Activated naive CD8-positive, alpha-beta T cell (primary cell): ENCODE results near the gene KIAA1217.

Experiments
- H3K27ac Mint-ChIP-seq: one replicate; pipeline ENCODE4 v1.8.0; 2021; ENCODE audit warnings: mixed read lengths
- H3K27me3 Mint-ChIP-seq: one replicate; pipeline ENCODE4 v1.8.0; 2021; ENCODE audit warnings: mixed read lengths
- H3K36me3 Mint-ChIP-seq: one replicate; pipeline ENCODE4 v1.8.0; 2021; ENCODE audit warnings: mixed read lengths
- H3K4me1 Mint-ChIP-seq: one replicate; pipeline ENCODE4 v1.8.0; 2021; ENCODE audit warnings: low read depth, mixed read lengths
- H3K4me3 Mint-ChIP-seq: one replicate; pipeline ENCODE4 v1.8.0; 2021; ENCODE audit warnings: mild to moderate bottlenecking, mixed read lengths
- H3K9me3 Mint-ChIP-seq: one replicate; pipeline ENCODE4 v1.8.0; 2021; ENCODE audit warnings: low read depth, mixed read lengths

KIAA1217 gene

DNA sequence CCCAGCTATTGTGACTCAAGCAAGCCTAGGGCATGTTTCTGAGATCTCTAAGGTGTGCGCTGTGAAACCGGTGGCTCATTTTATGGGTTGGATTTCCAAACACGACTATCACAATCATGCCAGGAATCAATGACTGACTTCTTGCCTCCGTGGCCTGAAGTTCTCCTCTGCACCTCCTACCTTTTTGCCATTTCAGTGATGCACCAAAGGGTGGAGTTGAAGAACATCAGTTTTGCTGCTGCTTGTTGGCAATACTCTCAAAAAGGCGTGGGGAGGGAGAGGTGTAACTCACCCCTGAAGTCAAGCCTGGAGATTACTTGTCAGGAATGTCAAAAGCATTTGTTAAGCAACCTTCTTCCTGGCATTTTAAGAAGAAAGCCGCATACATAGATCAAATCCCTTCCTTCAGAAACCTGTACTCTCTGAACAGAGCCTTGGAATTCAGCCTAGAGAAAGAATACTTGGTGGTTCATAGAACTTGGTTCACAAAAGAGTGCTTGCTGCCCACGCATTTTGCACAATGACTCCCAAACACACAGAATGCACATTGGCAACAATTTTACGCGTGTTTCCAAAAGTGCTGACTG lies 41.0 kb downstream of the KIAA1217 start:
- Mint-ChIP-seq H3K36me3 (no peaks in the 10 kb centered on the region), H3K4me1 (no peaks in the 10 kb centered on the region), H3K27ac (no peak overlapping the region), H3K9me3 (no peaks in the 10 kb centered on the region), H3K4me3 (no peak overlapping the region), H3K27me3 (peaks cover 1% of the 10 kb centered on the region)

DNA sequence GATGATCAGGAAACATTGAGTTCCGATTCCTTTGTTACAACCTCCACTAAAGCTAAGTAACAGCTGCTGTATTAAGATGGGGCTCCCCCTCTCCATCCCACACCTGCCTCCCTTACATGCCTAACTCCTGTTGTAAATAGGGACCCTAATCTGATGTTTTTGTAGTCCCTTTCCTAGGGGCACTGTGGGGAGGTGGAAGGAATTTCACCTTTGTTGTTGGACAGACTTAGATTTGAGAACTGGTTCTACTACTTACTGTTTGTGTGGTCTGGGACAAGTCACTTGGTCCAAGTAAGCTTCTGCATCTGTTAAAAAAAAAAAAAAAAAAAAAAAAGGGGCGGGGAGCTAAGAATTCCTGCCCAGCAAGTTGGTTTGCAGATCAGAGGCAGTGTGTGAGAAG lies 42.6 kb downstream of the KIAA1217 start:
- Mint-ChIP-seq H3K4me3 (no peak overlapping the region), H3K36me3 (no peaks in the 10 kb centered on the region), H3K9me3 (no peaks in the 10 kb centered on the region), H3K27me3 (no peaks in the 10 kb centered on the region), H3K4me1 (no peaks in the 10 kb centered on the region), H3K27ac (no peak overlapping the region)

DNA sequence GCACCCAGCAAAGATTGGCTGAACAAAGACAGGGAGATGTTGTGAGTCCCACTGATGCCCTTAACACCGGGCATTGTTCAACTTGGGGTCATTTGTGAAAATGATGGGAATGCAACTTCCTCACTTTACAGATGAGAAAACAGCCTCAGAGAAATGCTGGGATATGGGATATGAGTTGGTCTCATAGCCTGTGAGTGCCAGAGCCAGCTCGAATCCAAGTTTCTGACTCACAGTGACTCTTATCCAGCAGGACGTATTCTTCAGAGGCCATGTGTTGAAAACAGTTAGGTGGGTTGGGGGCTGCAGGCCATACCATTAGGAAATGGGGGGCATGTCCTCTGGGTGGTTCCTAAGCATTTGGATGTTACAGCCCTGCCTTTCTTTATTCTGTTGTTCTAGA lies 45.2 kb downstream of the KIAA1217 start:
- no peak overlapping the region for H3K4me3 Mint-ChIP-seq
- H3K27ac Mint-ChIP-seq = no peak overlapping the region
- H3K27me3 Mint-ChIP-seq = no peaks in the 10 kb centered on the region
- no peaks in the 10 kb centered on the region for H3K36me3 Mint-ChIP-seq
- H3K9me3 Mint-ChIP-seq = no peaks in the 10 kb centered on the region
- no peaks in the 10 kb centered on the region for H3K4me1 Mint-ChIP-seq

DNA sequence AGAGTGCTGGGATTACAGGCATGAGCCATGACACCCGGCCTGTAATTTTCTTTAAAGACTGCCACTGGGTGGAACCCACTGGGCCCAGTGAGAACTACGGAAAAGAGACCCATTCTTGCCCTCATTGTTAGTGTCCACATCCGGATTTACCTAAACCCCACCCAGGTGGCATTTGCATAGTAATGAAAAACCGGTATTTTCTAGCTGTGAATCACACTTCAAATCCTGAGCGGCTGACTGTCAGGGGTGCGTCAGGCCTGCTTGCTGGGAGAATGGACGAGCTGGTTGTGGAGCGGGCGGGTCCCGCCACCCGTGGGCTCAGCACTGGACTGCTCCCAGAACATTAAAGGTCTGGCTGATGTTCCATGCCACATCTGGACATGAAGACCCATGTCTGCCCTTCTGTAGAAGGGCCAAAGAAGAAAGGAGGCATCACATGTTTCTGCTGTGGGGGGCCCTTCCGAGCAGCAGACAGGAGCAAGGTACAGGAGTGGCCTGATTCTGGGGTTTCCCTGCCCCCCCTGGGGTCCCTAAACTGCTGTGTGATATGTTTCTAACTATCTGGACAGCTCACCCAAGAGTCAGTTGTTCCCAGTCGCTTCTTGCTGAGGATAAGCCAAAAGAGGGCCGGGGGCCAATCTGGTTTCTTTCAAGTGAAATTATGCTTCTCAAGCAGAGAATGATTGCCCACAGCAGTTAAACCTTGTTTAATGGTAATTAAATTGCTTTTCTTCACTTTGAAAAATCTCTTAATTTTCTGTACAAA lies 46.4 kb downstream of the KIAA1217 start:
- no peaks in the 10 kb centered on the region for H3K36me3 Mint-ChIP-seq
- no peak overlapping the region for H3K4me3 Mint-ChIP-seq
- no peaks in the 10 kb centered on the region for H3K4me1 Mint-ChIP-seq
- no peaks in the 10 kb centered on the region for H3K27me3 Mint-ChIP-seq
- no peaks in the 10 kb centered on the region for H3K9me3 Mint-ChIP-seq
- H3K27ac Mint-ChIP-seq = no peak overlapping the region

DNA sequence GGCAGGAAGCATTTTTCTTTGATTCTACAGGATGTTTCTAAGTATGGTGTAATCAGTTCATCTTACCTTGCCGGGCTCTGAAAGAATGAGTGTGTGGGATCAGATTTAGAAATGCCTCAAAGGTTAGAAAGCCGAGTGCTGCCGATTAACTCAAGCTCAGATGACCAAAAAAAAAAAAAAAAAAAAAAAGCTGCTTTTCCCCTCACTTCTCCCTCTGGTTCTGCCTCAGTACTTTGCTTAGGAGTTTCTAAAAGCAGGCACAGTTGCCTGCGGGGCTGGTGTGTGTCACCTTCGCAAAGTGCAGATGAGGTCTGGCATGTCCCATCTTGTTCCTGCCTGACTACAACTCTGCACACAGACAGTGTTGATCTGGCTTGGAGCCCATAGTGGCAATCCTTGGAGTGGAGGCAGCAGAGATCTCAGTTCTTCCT lies 47.0 kb downstream of the KIAA1217 start:
- Mint-ChIP-seq H3K4me1 (no peaks in the 10 kb centered on the region), H3K4me3 (no peak overlapping the region), H3K27ac (no peak overlapping the region), H3K36me3 (no peaks in the 10 kb centered on the region), H3K27me3 (no peaks in the 10 kb centered on the region), H3K9me3 (no peaks in the 10 kb centered on the region)

DNA sequence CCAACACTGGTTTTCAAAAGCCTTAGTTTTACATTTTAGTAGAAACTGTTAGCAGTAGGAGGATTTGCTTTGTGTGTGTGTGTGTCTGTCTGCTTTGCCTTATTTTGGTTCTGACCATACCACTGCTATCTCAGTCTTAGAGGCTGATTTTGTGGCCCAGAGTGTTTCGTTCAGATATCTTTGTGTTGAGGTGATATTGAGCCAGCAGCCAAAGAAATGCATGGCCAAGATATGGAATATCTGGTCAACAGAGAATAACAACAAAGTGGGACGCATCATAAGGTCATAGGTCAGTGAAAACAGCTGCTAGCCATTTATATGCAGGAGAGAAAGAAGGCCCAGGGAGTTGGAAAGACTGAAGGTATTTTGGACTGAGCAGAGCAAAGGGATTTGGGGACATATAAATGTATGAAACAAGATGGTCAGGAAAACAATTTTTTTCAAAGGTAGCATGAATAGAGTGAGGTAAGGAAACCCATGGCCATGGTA lies 47.7 kb downstream of the KIAA1217 start:
- no peaks in the 10 kb centered on the region for H3K36me3 Mint-ChIP-seq
- H3K9me3 Mint-ChIP-seq = no peaks in the 10 kb centered on the region
- no peaks in the 10 kb centered on the region for H3K4me1 Mint-ChIP-seq
- no peak overlapping the region for H3K27ac Mint-ChIP-seq
- no peaks in the 10 kb centered on the region for H3K27me3 Mint-ChIP-seq
- H3K4me3 Mint-ChIP-seq = no peak overlapping the region

DNA sequence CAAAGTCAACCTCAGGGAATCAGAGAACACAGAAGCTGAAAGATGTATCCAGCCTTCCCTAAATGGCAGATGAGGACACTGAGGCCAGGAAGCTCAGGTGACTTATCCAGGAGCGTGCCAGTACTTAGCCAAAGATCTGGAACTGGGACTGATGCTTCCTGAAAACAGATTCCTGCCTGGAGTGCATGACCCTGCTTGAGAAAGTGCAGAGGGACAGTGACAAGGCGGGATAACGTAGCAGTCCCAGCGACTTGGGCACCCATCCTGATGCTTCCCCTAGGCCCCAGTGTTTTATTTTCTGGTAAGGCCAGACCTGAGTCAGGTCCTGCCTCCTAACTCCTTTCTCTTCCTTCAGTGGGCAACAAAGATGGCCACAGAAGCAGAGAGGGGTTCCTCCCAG lies 48.6 kb downstream of the KIAA1217 start:
- no peaks in the 10 kb centered on the region for H3K4me1 Mint-ChIP-seq
- H3K9me3 Mint-ChIP-seq = no peaks in the 10 kb centered on the region
- H3K27ac Mint-ChIP-seq = no peak overlapping the region
- no peak overlapping the region for H3K4me3 Mint-ChIP-seq
- no peaks in the 10 kb centered on the region for H3K27me3 Mint-ChIP-seq
- no peaks in the 10 kb centered on the region for H3K36me3 Mint-ChIP-seq

DNA sequence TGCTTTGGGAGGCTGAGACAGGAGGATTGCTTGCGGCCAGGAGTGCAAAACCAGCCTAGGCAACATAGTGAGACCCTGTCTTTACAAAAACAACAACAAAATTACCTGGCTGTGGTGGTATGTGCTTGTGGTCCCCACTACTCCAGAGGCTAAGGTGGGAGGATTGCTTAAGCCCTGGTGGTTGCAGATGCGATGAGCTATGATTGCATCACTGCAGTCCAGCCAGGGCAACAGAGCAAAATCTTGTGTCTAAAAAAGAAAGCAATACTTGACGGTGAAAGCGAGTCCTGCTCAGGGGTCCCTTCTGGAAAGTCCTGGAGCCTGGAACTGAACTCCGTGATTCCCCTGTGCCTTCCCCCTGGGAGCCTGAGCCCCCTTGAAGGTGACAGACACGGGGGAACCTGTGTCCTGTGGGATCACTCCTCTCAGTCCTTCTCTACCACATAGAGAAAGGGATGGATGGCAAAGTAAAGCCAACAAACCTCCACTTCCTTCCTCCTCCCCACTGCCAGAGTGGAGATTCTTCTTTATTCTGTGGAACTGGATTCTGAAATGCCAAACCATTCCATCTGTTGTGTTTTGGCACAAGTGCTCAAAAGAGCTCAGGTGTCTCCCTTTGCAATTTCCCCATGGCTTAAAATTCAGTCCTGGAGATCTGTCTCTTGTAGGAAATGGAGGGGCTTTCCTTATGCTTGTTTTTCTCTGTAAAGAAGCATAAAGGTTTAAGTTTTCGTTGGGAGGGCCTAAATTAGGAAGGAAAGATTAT lies 50.6 kb downstream of the KIAA1217 start:
- Mint-ChIP-seq H3K27me3 (no peaks in the 10 kb centered on the region), H3K36me3 (no peaks in the 10 kb centered on the region), H3K4me1 (no peaks in the 10 kb centered on the region), H3K4me3 (no peak overlapping the region), H3K9me3 (no peaks in the 10 kb centered on the region), H3K27ac (no peak overlapping the region)

DNA sequence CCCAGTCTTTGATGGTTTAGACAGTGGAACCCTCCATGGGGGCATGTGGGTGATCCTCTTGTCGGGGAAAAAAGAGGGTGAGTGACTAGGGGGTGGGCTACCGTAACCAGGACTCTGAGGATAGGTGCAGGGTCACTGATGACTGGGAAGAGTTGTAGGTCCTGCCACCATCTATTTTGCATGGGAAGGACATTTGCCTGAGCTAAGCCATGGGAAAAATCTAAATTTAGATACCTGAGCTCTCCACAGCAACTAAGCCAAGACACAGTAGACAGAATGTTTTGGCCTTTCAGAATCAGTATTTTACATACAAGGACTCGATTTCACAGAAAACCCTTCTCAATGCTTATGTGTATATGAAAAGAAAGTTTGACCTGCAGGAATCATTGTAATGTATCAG lies 52.7 kb downstream of the KIAA1217 start:
- no peak overlapping the region for H3K27ac Mint-ChIP-seq
- H3K9me3 Mint-ChIP-seq = no peaks in the 10 kb centered on the region
- no peaks in the 10 kb centered on the region for H3K36me3 Mint-ChIP-seq
- no peak overlapping the region for H3K4me3 Mint-ChIP-seq
- no peaks in the 10 kb centered on the region for H3K27me3 Mint-ChIP-seq
- no peaks in the 10 kb centered on the region for H3K4me1 Mint-ChIP-seq

DNA sequence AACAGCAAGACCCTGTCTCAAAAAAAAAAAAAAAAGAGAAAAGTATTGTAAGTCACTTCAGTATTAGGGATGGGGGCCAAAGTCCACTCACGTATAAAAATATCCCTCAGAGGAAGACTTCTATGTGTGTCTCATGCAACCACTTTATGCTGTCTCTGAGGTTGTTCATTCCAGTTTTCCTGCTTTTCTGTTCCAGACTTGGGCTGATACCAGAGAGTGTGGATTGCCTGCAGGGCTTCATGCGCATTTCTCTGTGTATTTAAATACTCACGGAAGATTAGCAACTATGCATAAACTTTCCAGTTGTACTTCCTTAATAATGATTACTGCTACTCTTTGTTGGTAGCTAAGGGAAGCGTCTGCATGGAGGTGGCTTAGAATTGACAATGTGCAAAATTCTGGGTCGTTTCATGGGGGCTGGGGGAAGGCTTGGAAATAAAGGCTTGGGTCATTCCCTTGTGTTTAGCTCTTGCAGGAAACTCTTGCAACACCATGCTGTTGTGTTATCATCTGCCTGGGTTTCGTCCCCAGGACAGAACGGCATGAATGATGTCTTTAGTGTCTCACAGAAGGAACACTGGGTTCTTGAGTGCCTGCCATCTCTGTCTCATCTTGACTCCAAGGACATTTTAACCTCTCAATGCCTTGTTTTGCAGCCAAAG lies 54.1 kb downstream of the KIAA1217 start:
- no peaks in the 10 kb centered on the region for H3K4me1 Mint-ChIP-seq

DNA sequence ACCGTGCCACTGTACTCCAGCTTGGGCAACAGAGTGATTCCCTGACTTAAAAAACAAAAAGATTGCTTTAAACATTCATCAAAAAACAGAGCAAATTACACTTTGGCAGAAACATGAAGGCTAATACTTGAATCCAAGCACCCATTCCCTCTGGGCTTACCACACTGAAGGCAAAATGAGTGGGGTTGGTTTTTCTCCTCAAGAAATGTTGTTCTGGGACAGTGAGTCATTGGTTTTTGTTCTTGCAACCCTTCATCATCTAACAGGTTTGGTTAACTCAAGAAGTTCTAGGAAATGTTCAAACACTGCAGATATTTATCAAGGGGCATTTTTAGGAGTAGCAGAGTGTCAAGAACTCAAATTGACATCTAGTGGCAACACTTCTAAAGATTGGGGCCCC lies 60.5 kb downstream of the KIAA1217 start:
- Mint-ChIP-seq H3K4me3 (no peak overlapping the region), H3K36me3 (no peaks in the 10 kb centered on the region), H3K27me3 (peaks cover 3% of the 10 kb centered on the region), H3K4me1 (no peaks in the 10 kb centered on the region), H3K9me3 (no peaks in the 10 kb centered on the region), H3K27ac (no peak overlapping the region)

More for the DNA sequence above, 54.1 kb downstream of the KIAA1217 start:
- no peak overlapping the region for H3K27ac Mint-ChIP-seq
- H3K36me3 Mint-ChIP-seq = no peaks in the 10 kb centered on the region
- H3K4me3 Mint-ChIP-seq = no peak overlapping the region
- H3K27me3 Mint-ChIP-seq = no peaks in the 10 kb centered on the region
- H3K9me3 Mint-ChIP-seq = no peaks in the 10 kb centered on the region

DNA sequence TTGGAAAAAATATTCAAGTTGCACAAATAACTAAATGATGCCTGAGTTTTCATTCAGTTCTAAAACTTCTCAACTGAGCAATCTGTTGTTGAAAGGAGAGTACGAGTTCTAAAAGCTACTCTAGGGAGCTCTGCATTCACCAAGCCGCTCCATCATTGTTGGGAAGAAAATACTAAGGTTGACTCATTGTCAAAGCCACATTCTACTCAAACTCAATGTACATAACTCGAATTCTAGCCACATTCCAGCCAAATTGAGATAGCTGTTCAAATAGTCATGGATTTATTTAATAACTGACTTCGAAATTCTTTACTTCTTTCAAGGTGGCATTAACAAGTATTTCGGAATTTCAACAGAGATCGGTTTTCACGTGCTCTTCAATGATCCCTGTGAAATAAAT lies 63.4 kb downstream of the KIAA1217 start:
- Mint-ChIP-seq H3K27me3 (peaks cover 3% of the 10 kb centered on the region), H3K9me3 (no peaks in the 10 kb centered on the region), H3K27ac (no peak overlapping the region), H3K4me1 (no peaks in the 10 kb centered on the region), H3K36me3 (no peaks in the 10 kb centered on the region), H3K4me3 (no peak overlapping the region)

DNA sequence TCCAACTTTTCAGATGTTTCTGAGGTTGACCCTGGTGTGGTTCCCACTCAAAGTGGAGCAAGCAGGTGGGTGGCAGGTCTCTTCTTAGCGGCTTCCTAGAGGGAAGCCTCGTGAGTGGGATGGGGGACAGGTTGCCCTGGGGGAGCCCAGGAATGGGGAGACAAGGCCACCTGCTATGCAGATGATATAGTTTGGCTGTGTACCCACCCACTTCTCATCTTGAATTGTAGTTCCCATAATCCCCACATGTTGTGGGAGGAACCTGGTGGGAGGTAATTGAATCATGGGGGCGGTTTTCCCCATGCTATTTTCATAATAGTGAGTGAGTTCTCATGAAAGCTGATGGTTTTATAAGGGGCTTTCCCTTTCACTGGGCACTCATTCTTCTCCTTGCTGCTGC lies 68.3 kb downstream of the KIAA1217 start:
- H3K27ac Mint-ChIP-seq = no peak overlapping the region
- peaks cover 4% of the 10 kb centered on the region for H3K9me3 Mint-ChIP-seq
- H3K4me3 Mint-ChIP-seq = no peak overlapping the region
- H3K36me3 Mint-ChIP-seq = no peaks in the 10 kb centered on the region
- peaks cover 3% of the 10 kb centered on the region for H3K27me3 Mint-ChIP-seq
- no peaks in the 10 kb centered on the region for H3K4me1 Mint-ChIP-seq

DNA sequence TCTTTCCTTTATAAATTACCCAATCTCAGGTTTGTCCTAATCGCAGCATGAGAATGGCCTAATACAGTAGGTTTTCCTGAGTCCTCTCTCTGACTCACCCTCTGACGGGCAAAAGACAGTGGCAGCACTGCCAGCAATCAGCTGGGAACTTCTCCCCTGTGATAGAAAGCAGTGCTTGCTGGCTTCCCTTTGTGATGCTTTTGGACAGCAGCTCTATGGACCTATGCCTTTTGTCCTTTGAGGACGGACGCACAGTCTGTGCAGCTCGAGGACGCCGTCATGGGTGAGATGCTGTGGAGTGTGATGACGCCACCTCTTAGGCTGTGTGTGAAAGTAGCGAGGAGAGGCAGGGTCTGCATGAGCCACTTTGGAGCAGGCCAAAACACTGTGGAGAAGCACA lies 68.8 kb downstream of the KIAA1217 start:
- Mint-ChIP-seq H3K36me3 (peaks cover 2% of the 10 kb centered on the region), H3K4me3 (no peak overlapping the region), H3K4me1 (no peaks in the 10 kb centered on the region), H3K27me3 (peaks cover 3% of the 10 kb centered on the region), H3K9me3 (peaks cover 7% of the 10 kb centered on the region), H3K27ac (no peak overlapping the region)
